DND-41 (cell line): Measurements from ENCODE around the gene ARMH3.
"Not testable (repeated sequence)": the region's sequence is repeated elsewhere in the genome, so short reads cannot be mapped to it uniquely, and the experiment has no call there.

ENCODE experiments used
- ATAC-seq: fragments of 200-7000 bp; cut with Tn5 transposase; 3 replicates; pipeline ENCODE4 v1.9.1; 2021; ENCODE audit warnings: low read depth; ENCODE audit not compliant: insufficient read depth
- DNase-seq: peaks from one replicate; pipeline ENCODE4 v3.0.0-alpha.2; 2020
- H2AFZ ChIP-seq: 2 replicates; pipeline ENCODE4 v1.6.0; 2012; ENCODE audit warnings: low read depth, low read length
- H3K27ac ChIP-seq: 2 replicates; pipeline ENCODE4 v1.5.1; 2012; ENCODE audit warnings: low read length, inconsistent platforms
- H3K27me3 ChIP-seq: fragments of 200-600 bp; sonication (generic); 2 replicates; pipeline ENCODE4 v1.6.0; 2012; ENCODE audit warnings: low read length, mild to moderate bottlenecking, inconsistent platforms; ENCODE audit not compliant: insufficient read depth, poor library complexity
- H3K36me3 ChIP-seq: 2 replicates; pipeline ENCODE4 v1.5.1; 2012; ENCODE audit warnings: low read length, inconsistent platforms; ENCODE audit not compliant: insufficient read depth
- H3K4me1 ChIP-seq: 2 replicates; pipeline ENCODE4 v1.5.1; 2012; ENCODE audit warnings: mild to moderate bottlenecking, low read length; ENCODE audit not compliant: insufficient read depth
- H3K4me2 ChIP-seq: 2 replicates; pipeline ENCODE4 v1.6.0; 2012; ENCODE audit warnings: mild to moderate bottlenecking, moderate library complexity, low read length, inconsistent platforms; ENCODE audit not compliant: insufficient read depth
- H3K4me3 ChIP-seq, 2 experiments: fragments of 200-600 bp in 1 of 2; shearing (Covaris generic) in 1 of 2; 2 replicates each; pipeline ENCODE4 v1.5.1; 2012 to 2016; ENCODE audit warnings: inconsistent platforms in 2 of 2, low read length in 2 of 2, mild to moderate bottlenecking in 2 of 2, low read depth in 1 of 2, moderate library complexity in 1 of 2
- H3K79me2 ChIP-seq: 2 replicates; pipeline ENCODE4 v1.6.0; 2012; ENCODE audit warnings: low read length, inconsistent platforms; ENCODE audit not compliant: insufficient read depth
- H3K9ac ChIP-seq: 2 replicates; pipeline ENCODE4 v1.6.0; 2012; ENCODE audit warnings: low read depth, mild to moderate bottlenecking, inconsistent platforms, low read length, moderate library complexity
- H3K9me3 ChIP-seq: 2 replicates; pipeline ENCODE4 v1.5.1; 2012; ENCODE audit warnings: low read length, moderate library complexity, mild to moderate bottlenecking, inconsistent platforms; ENCODE audit not compliant: insufficient read depth, severe bottlenecking
- H4K20me1 ChIP-seq: 2 replicates; pipeline ENCODE4 v1.6.0; 2012; ENCODE audit warnings: low read length; ENCODE audit not compliant: insufficient read depth
- EZH2 ChIP-seq: IDR thresholded peaks from 3 replicates; pipeline ENCODE4 v1.6.1; 2012; ENCODE audit warnings: borderline replicate concordance, low read depth, mild to moderate bottlenecking, moderate library complexity, low read length, inconsistent platforms; ENCODE audit not compliant: severe bottlenecking
- TF ChIP-seq, protein P1 (sequence below): IDR thresholded peaks from 2 replicates; pipeline ENCODE4 v1.5.1; 2012; ENCODE audit warnings: borderline replicate concordance, low read length, moderate library complexity, mild to moderate bottlenecking; ENCODE audit not compliant: poor library complexity, severe bottlenecking; ENCODE audit errors: extremely low read depth

Gene ARMH3

DNA sequence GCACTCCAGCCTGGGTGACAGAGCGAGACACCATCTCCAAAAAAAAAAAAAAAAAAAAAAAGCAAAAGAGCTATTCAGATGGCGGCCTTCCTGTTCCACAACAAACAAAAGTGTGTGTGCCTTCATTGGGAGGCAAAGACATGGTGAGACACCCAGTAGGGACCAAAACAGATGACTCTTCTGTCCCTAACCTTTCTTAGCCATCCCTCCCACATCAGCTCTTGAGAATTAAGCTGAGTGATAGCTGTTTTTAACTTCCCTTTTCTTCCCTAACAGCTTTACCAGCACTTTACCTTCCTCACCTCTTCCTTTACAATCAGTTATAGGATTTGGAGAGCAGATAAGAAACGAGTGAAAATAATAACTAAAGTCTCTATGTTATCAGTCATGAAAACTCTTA is 48.2 kb downstream of the ARMH3 start:
- no peak overlapping the region for H3K27ac ChIP-seq
- no peak overlapping the region for H3K9ac ChIP-seq
- no peak overlapping the region for H2AFZ ChIP-seq
- ATAC-seq = no peak
- H4K20me1 ChIP-seq = no peaks in the 10 kb centered on the region
- TF ChIP-seq, protein P1, sequence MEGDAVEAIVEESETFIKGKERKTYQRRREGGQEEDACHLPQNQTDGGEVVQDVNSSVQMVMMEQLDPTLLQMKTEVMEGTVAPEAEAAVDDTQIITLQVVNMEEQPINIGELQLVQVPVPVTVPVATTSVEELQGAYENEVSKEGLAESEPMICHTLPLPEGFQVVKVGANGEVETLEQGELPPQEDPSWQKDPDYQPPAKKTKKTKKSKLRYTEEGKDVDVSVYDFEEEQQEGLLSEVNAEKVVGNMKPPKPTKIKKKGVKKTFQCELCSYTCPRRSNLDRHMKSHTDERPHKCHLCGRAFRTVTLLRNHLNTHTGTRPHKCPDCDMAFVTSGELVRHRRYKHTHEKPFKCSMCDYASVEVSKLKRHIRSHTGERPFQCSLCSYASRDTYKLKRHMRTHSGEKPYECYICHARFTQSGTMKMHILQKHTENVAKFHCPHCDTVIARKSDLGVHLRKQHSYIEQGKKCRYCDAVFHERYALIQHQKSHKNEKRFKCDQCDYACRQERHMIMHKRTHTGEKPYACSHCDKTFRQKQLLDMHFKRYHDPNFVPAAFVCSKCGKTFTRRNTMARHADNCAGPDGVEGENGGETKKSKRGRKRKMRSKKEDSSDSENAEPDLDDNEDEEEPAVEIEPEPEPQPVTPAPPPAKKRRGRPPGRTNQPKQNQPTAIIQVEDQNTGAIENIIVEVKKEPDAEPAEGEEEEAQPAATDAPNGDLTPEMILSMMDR = no peak
- no peak for TF ChIP-seq EZH2
- no peaks in the 10 kb centered on the region for H3K27me3 ChIP-seq
- peaks cover 37% of the 10 kb centered on the region for H3K36me3 ChIP-seq
- H3K4me3 ChIP-seq = no peak overlapping the region
- no peaks in the 10 kb centered on the region for H3K79me2 ChIP-seq
- no peak overlapping the region for H3K4me2 ChIP-seq
- DNase-seq = no peak
- no peaks in the 10 kb centered on the region for H3K4me1 ChIP-seq
- no peaks in the 10 kb centered on the region for H3K9me3 ChIP-seq

DNA sequence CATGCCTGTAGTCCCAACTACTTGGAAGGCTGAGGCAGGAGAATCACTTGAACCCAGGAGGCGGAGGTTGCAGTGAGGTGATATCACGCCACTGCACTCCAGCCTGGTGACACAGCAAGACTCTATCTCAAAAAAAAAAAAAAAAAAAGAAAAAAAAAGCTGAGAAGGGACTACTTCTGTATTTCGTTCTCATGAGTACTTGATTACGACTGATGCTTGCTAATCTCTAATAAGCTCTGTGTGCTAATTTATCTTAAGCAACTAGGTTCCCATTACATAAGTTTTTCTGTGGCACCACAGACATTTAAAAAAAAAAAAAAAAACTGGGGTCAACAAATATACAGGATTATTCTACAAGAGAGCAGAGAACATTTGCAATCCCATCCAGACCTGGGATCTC is 48.9 kb downstream of the ARMH3 start:
- not testable (repeated sequence) for H4K20me1 ChIP-seq

DNA sequence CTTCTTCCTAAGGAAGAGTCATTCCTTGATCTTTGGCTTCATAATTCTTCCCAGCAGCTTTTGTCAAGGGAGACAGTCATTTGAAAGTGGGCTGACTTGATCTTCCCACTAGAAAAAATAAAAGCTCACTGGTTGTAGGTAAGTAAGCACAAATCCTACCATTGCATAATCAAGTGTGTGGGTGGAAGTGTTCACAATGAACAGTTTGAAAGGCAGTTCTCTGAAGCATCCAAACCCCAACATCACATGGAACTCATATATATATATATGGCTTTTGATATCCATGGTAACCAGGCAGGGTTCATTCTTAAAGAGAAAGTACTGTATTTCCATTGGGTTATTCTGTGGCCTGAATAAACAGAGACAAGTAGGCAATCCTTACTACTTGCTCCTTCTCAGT is 51.6 kb downstream of the ARMH3 start:
- H3K27me3 ChIP-seq = no peaks in the 10 kb centered on the region
- ATAC-seq = no peak
- H4K20me1 ChIP-seq = no peaks in the 10 kb centered on the region
- H3K79me2 ChIP-seq = no peaks in the 10 kb centered on the region
- no peaks in the 10 kb centered on the region for H3K4me1 ChIP-seq
- H2AFZ ChIP-seq = no peak overlapping the region
- no peak overlapping the region for H3K4me2 ChIP-seq
- H3K36me3 ChIP-seq = peaks cover 45% of the 10 kb centered on the region
- TF ChIP-seq, protein P1 = no peak
- no peak for TF ChIP-seq EZH2
- H3K9ac ChIP-seq = no peak overlapping the region
- H3K27ac ChIP-seq = no peak overlapping the region
- no peak overlapping the region for H3K4me3 ChIP-seq
- DNase-seq = no peak
- H3K9me3 ChIP-seq = no peaks in the 10 kb centered on the region

More for the DNA sequence above, 48.9 kb downstream of the ARMH3 start:
- not testable (repeated sequence) for H3K4me3 ChIP-seq, H3K9me3 ChIP-seq, ATAC-seq, H3K27ac ChIP-seq, H2AFZ ChIP-seq, H3K4me1 ChIP-seq, H3K79me2 ChIP-seq, H3K4me2 ChIP-seq, H3K9ac ChIP-seq, DNase-seq, H3K27me3 ChIP-seq
- peaks cover 41% of the 10 kb centered on the region for H3K36me3 ChIP-seq

DNA sequence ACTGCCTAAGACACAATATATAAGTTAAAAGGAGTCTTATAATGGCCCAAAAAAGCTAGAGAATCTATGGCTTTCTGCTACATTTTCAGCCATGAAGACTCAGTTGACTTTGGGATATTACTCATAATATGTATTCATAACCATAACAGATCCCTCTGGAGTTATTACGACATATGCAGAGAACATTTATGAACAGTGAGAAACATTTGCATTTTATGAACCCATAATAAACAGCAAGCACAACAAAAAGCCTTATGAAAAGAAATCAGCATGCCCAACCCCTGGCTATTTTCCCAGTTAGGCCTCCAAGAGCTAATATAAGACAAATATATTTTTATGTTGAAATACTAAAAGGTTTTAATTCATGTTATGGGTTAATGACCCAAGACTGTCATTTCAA is 52.4 kb downstream of the ARMH3 start:
- Histone ChIP-seq H3K27me3 (no peaks in the 10 kb centered on the region), H2AFZ (no peak overlapping the region), H3K9ac (no peak overlapping the region), H3K36me3 (peaks cover 40% of the 10 kb centered on the region), H3K27ac (no peak overlapping the region), H3K79me2 (no peaks in the 10 kb centered on the region), H3K9me3 (no peaks in the 10 kb centered on the region), H3K4me3 (no peak overlapping the region), H3K4me1 (no peaks in the 10 kb centered on the region), H3K4me2 (no peak overlapping the region), H4K20me1 (no peaks in the 10 kb centered on the region)
- no peak for ATAC-seq
- no peak for DNase-seq
- TF ChIP-seq EZH2 = no peak
- TF ChIP-seq, protein P1 = no peak
